H1 (cell line): ENCODE data around the gene NCOA6. TPM values are rescaled to one million over a fixed set of nuclear protein-coding genes. Genes with fewer than 3 reads are reported as not detected.

Experiments used
- CTCF ChIA-PET: fragments of 300-600 bp; sonication (Branson Sonifier 250); formaldehyde crosslinking; loops from one replicate; lab custom pipeline; 2021; ENCODE audit not compliant: partially characterized antibody; lab: Charles Lee
- POLR2A ChIA-PET: fragments of 300-600 bp; sonication (Branson Sonifier 250); formaldehyde crosslinking; loops from one replicate; lab custom pipeline; 2021; ENCODE audit warnings: inconsistent platforms; ENCODE audit not compliant: partially characterized antibody; lab: Charles Lee
- DNase-seq, 2 experiments: peaks; one replicate each; pipeline versions ENCODE4 v3.0.0 to v3.0.0-alpha.2; 2010 to 2022; ENCODE audit warnings: low spot score in 2 of 2, low read depth in 1 of 2, mixed read lengths in 1 of 2
- FAIRE-seq: peaks from 2 replicates; lab custom pipeline; 2011; peaks lifted over from hg19 to GRCh38; lab: Jason Lieb, UNC
- H2AFZ ChIP-seq: 2 replicates; pipeline ENCODE4 v1.8.1; 2012; ENCODE audit warnings: low read length, inconsistent platforms
- H2AK5ac ChIP-seq: 2 replicates; pipeline ENCODE4 v1.6.1; 2013; ENCODE audit warnings: low read depth, low read length
- H2BK120ac ChIP-seq: replicated peaks from 2 replicates; pipeline ENCODE3; 2013; ENCODE audit warnings: low read depth, low read length, inconsistent platforms
- H2BK12ac ChIP-seq: 2 replicates; pipeline ENCODE4 v1.6.1; 2013; ENCODE audit warnings: low read depth, low read length
- H2BK15ac ChIP-seq: 2 replicates; pipeline ENCODE4 v1.6.1; 2013; ENCODE audit warnings: low read length
- H2BK20ac ChIP-seq: 2 replicates; pipeline ENCODE4 v1.6.1; 2013; ENCODE audit warnings: low read length
- H2BK5ac ChIP-seq: 2 replicates; pipeline ENCODE4 v1.6.1; 2013; ENCODE audit warnings: low read depth, low read length
- H3K14ac ChIP-seq: 2 replicates; pipeline ENCODE4 v1.6.1; 2013; ENCODE audit warnings: inconsistent platforms; ENCODE audit not compliant: insufficient read length
- H3K18ac ChIP-seq: 2 replicates; pipeline ENCODE4 v1.6.1; 2013; ENCODE audit warnings: low read length; ENCODE audit errors: extremely low read depth
- H3K23ac ChIP-seq: 2 replicates; pipeline ENCODE4 v1.6.1; 2013; ENCODE audit warnings: inconsistent platforms; ENCODE audit not compliant: insufficient read length
- H3K23me2 ChIP-seq: 2 replicates; pipeline ENCODE4 v1.6.1; 2013; ENCODE audit warnings: low read depth, low read length
- H3K27ac ChIP-seq: 2 replicates; pipeline ENCODE4 v1.6.1; 2011; ENCODE audit warnings: low read depth, low read length, inconsistent platforms
- H3K27me3 ChIP-seq, 4 experiments: replicated peaks in 1 of 4; 1 replicate in 1 of 4; 2 replicates in 3 of 4; pipeline versions ENCODE4 v1.6.1 to v1.8.1; 2011 to 2013; ENCODE audit warnings: low read length in 3 of 4, mild to moderate bottlenecking in 3 of 4, inconsistent platforms in 2 of 4, mixed read lengths in 2 of 4, moderate library complexity in 1 of 4; ENCODE audit not compliant: control insufficient read depth in 3 of 4, insufficient read depth in 3 of 4; ENCODE audit errors: extremely low read depth in 1 of 4
- H3K36me3 ChIP-seq, 4 experiments: 2 replicates each; pipeline versions ENCODE4 v1.6.1 to v1.8.1; 2011 to 2013; ENCODE audit warnings: mild to moderate bottlenecking in 4 of 4, low read length in 3 of 4, moderate library complexity in 2 of 4, control low read depth in 1 of 4, inconsistent platforms in 1 of 4; ENCODE audit not compliant: insufficient read depth in 4 of 4, control insufficient read depth in 2 of 4
- H3K4ac ChIP-seq: replicated peaks from 2 replicates; pipeline ENCODE3; 2013; ENCODE audit warnings: low read length, low read depth, mixed read lengths, inconsistent platforms; ENCODE audit not compliant: insufficient read length
- H3K4me1 ChIP-seq, 4 experiments: replicated peaks in 1 of 4; 1 replicate in 1 of 4; 2 replicates in 3 of 4; pipeline versions ENCODE4 v1.6.1 to v1.8.1; 2011 to 2013; ENCODE audit warnings: low read length in 3 of 4, inconsistent platforms in 2 of 4, mixed read lengths in 1 of 4; ENCODE audit not compliant: insufficient read depth in 4 of 4, control insufficient read depth in 3 of 4
- H3K4me2 ChIP-seq, 2 experiments: 2 replicates each; pipeline versions ENCODE4 v1.6.1 to v1.8.1; 2011 to 2013; ENCODE audit warnings: low read depth in 2 of 2, low read length in 2 of 2, control low read depth in 1 of 2, inconsistent platforms in 1 of 2, mild to moderate bottlenecking in 1 of 2; ENCODE audit not compliant: insufficient read depth in 1 of 2
- H3K4me3 ChIP-seq, 4 experiments: fragments of 200-600, 300-600 bp in 1 of 4; sonication (generic), shearing (Covaris generic), sonication (Bioruptor Twin) in 1 of 4; 2 replicates each; pipeline versions ENCODE4 v1.5.1 to v1.8.1; 2011 to 2016; ENCODE audit warnings: low read length in 4 of 4, low read depth in 3 of 4, control low read depth in 2 of 4, inconsistent platforms in 2 of 4, mild to moderate bottlenecking in 2 of 4, mixed read lengths in 1 of 4, moderate library complexity in 1 of 4; ENCODE audit not compliant: insufficient read depth in 2 of 4; ENCODE audit errors: extremely low read depth in 1 of 4
- H3K56ac ChIP-seq: replicated peaks from 2 replicates; pipeline ENCODE3; 2013; ENCODE audit warnings: low read depth, mild to moderate bottlenecking, mixed read lengths, low read length, inconsistent platforms; ENCODE audit not compliant: insufficient read length
- H3K79me1 ChIP-seq: 2 replicates; pipeline ENCODE4 v1.6.1; 2013; ENCODE audit warnings: low read depth, low read length, control low read depth
- H3K79me2 ChIP-seq, 2 experiments: 2 replicates each; pipeline versions ENCODE4 v1.6.1 to v1.8.1; 2012 to 2013; ENCODE audit warnings: low read length in 2 of 2, mild to moderate bottlenecking in 2 of 2, inconsistent platforms in 1 of 2; ENCODE audit not compliant: insufficient read depth in 2 of 2, control insufficient read depth in 1 of 2
- H3K9ac ChIP-seq, 4 experiments: replicated peaks in 1 of 4; 1 replicate in 1 of 4; 2 replicates in 3 of 4; pipeline versions ENCODE4 v1.6.1 to v1.8.1; 2011 to 2013; ENCODE audit warnings: low read depth in 3 of 4, low read length in 3 of 4, control low read depth in 2 of 4, mild to moderate bottlenecking in 2 of 4, moderate library complexity in 2 of 4, inconsistent platforms in 1 of 4; ENCODE audit errors: extremely low read depth in 1 of 4
- H3K9me3 ChIP-seq, 2 experiments: 2 replicates each; pipeline versions ENCODE4 v1.6.1 to v1.8.1; 2012 to 2013; ENCODE audit warnings: mild to moderate bottlenecking in 2 of 2, moderate library complexity in 2 of 2, control low read depth in 1 of 2, inconsistent platforms in 1 of 2, low read depth in 1 of 2, low read length in 1 of 2, mixed read lengths in 1 of 2; ENCODE audit not compliant: insufficient read depth in 2 of 2
- H4K20me1 ChIP-seq, 2 experiments: replicated peaks in 1 of 2; 2 replicates each; pipeline versions ENCODE3 to v1.8.1; 2011 to 2013; ENCODE audit warnings: inconsistent platforms in 2 of 2, low read length in 2 of 2, mild to moderate bottlenecking in 1 of 2; ENCODE audit not compliant: insufficient read depth in 2 of 2, control insufficient read depth in 1 of 2
- H4K5ac ChIP-seq: 2 replicates; pipeline ENCODE4 v1.6.1; 2013; ENCODE audit warnings: low read length, low read depth, mixed read lengths, inconsistent platforms; ENCODE audit not compliant: insufficient read length
- H4K8ac ChIP-seq: 2 replicates; pipeline ENCODE4 v1.8.0; 2013; ENCODE audit warnings: mild to moderate bottlenecking, moderate library complexity, low read length, inconsistent platforms; ENCODE audit not compliant: insufficient read depth; ENCODE audit errors: extremely low read depth
- H4K91ac ChIP-seq: replicated peaks from 2 replicates; pipeline ENCODE3; 2013; ENCODE audit warnings: low read length, mixed read lengths, inconsistent platforms; ENCODE audit not compliant: insufficient read length
- ATF3 ChIP-seq: IDR thresholded peaks from 2 replicates; pipeline ENCODE4 v1.6.1; 2011; ENCODE audit warnings: low read depth, mild to moderate bottlenecking, low read length; ENCODE audit not compliant: insufficient read depth
- CHD2 ChIP-seq: IDR thresholded peaks from 2 replicates; pipeline ENCODE4 v1.6.1; 2012; ENCODE audit warnings: low read length, improper control_type of control experiment
- EP300 ChIP-seq, 2 experiments: IDR thresholded peaks; 1 replicate in 1 of 2; 2 replicates in 1 of 2; pipeline ENCODE4 v1.6.1; 2011 to 2012; ENCODE audit warnings: low read depth in 2 of 2, low read length in 2 of 2, mild to moderate bottlenecking in 2 of 2, borderline replicate concordance in 1 of 2, inconsistent platforms in 1 of 2, moderate library complexity in 1 of 2
- GTF2F1 ChIP-seq: IDR thresholded peaks from 2 replicates; pipeline ENCODE4 v1.6.1; 2012; ENCODE audit warnings: low read depth, low read length, improper control_type of control experiment, borderline replicate concordance
- HDAC2 ChIP-seq, 2 experiments: fragments of 300-600 bp in 1 of 2; sonication (generic) in 1 of 2; IDR thresholded peaks; 2 replicates each; pipeline ENCODE4 v1.6.1; 2011 to 2012; ENCODE audit warnings: low read depth in 2 of 2, low read length in 2 of 2, mild to moderate bottlenecking in 2 of 2, moderate library complexity in 2 of 2, borderline replicate concordance in 1 of 2, inconsistent platforms in 1 of 2
- JUND ChIP-seq: IDR thresholded peaks from 2 replicates; pipeline ENCODE4 v1.6.1; 2011; ENCODE audit warnings: mild to moderate bottlenecking, improper control_type of control experiment, low read length
- KDM4A ChIP-seq: IDR thresholded peaks from one replicate; pipeline ENCODE4 v1.7.1; 2012; ENCODE audit warnings: low read depth, mild to moderate bottlenecking, moderate library complexity, low read length, inconsistent platforms; ENCODE audit not compliant: severe bottlenecking
- KDM5A ChIP-seq: fragments of 200-600 bp; IDR thresholded peaks from 2 replicates; pipeline ENCODE4 v1.7.1; 2012; ENCODE audit warnings: mild to moderate bottlenecking, low read length, inconsistent platforms, mixed read lengths
- NANOG ChIP-seq: IDR thresholded peaks from 2 replicates; pipeline ENCODE4 v1.6.1; 2011; ENCODE audit warnings: low read length, low read depth, mild to moderate bottlenecking, inconsistent platforms; ENCODE audit not compliant: insufficient read depth, poor library complexity, severe bottlenecking
- POU5F1 ChIP-seq: IDR thresholded peaks from 2 replicates; pipeline ENCODE4 v1.6.1; 2011; ENCODE audit warnings: low read depth, mild to moderate bottlenecking, low read length, moderate library complexity
- SAP30 ChIP-seq: fragments of 300-600 bp; sonication (generic); IDR thresholded peaks from 2 replicates; pipeline ENCODE4 v1.7.1; 2012; ENCODE audit warnings: low read length, moderate library complexity, mild to moderate bottlenecking, inconsistent platforms; ENCODE audit not compliant: insufficient read depth, insufficient replicate concordance
- TAF7 ChIP-seq: optimal IDR thresholded peaks from 2 replicates; pipeline ENCODE3; 2011; ENCODE audit warnings: low read depth, mild to moderate bottlenecking, inconsistent platforms, low read length, moderate library complexity, borderline replicate concordance
- polyA plus RNA-seq, 7 experiments: library from polyadenylated mRNA; depleted of rRNA in 3 of 7; stranded (reverse) in 5 of 7; unstranded in 2 of 7; fragments of >200 nt in 5 of 7; fragments of 200-250 nt in 2 of 7; gene quantifications; 1 replicate in 5 of 7; 2 replicates in 1 of 7; 4 replicates in 1 of 7; pipeline versions ENCODE4 v1.2.1 to v1.2.3, GENCODE V29; 2011 to 2013; ENCODE audit warnings: missing spikeins in 2 of 7, mixed read lengths in 2 of 7
- total RNA-seq: library from RNA; stranded (reverse); fragmentation: NEBNext Ultra II Directional; extraction: Animal tissue kit (Norgen Biotek cat#: 25700); gene quantifications from 2 replicates; pipeline ENCODE4 v1.2.1, GENCODE V29; 2021

The NCOA6 gene
- total and polyA plus RNA-seq, 2 of the 8 experiments (the other 6 are each of a cell fraction or from before 2014, with no cell fraction given), result 9.0 to 9.5 TPM

DNA sequence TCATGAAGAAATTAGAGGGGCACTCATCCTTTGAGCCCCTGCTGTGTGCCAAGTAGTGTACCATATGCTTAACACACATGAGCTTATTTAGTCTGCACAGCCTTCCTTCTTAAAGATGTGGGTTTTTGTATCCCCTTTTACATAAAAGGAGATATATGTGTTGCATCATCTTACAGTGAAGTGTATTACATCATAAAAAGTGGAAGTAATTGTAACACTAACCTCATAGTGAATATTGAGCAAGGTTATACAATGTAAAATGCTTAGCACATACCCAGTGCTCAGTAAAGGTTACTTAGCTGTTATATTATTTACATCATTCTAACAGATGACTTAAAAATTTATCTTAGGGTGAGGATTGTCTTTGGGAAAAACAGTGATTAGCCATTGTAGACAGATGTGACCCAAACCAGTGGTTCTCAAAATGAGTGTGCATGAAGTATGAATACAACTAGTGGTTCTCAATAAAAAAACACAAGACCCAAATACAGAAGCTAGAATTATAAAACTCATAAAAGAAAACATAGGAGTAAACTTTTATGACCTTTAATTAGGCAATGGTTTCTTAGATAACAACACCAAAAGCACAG, 144.8 kb downstream of the NCOA6 start:
- no peak for DNase-seq
- no peak overlapping the region for H2BK12ac ChIP-seq
- H3K36me3 ChIP-seq, result no peaks in the 10 kb centered on the region
- CTCF ChIA-PET, result interaction anchor here (0.8 to 1.7 kb wide), 3 partner anchors 17 to 89 kb away, joined by 3 to 5 read pairs (median 3); no protein-coding TSS in a partner anchor
- H3K56ac ChIP-seq, result no peak overlapping the region
- H2BK15ac ChIP-seq, result no peak overlapping the region
- no peak overlapping the region for H2BK5ac ChIP-seq
- H3K79me1 ChIP-seq, result no peaks in the 10 kb centered on the region
- FAIRE-seq, result no peak
- H3K4me1 ChIP-seq, result no peaks in the 10 kb centered on the region
- H3K23ac ChIP-seq, result no peak overlapping the region
- H2BK20ac ChIP-seq, result no peak overlapping the region
- POLR2A ChIA-PET, result interaction anchor here (1.9 kb wide), 1 partner anchor 9 kb away, joined by 6 read pairs; no protein-coding TSS in a partner anchor
- H2BK120ac ChIP-seq, result no peak overlapping the region
- no peak overlapping the region for H2AK5ac ChIP-seq
- no peak overlapping the region for H3K4ac ChIP-seq
- peaks cover 0 to 4% of the 10 kb centered on the region in 2 experiments; a peak in 1 of 4 replicates for H3K79me2 ChIP-seq
- H3K23me2 ChIP-seq, result no peaks in the 10 kb centered on the region; the same call in 1 of the 2 replicates
- no peaks in the 10 kb centered on the region for H3K9me3 ChIP-seq
- H3K4me3 ChIP-seq, result no peak overlapping the region
- H3K27me3 ChIP-seq, result no peaks in the 10 kb centered on the region
- no peak overlapping the region for H3K14ac ChIP-seq
- H2AFZ ChIP-seq, result no peak overlapping the region
- H3K18ac ChIP-seq, result no peak overlapping the region
- no peak overlapping the region for H4K91ac ChIP-seq
- no peak overlapping the region for H3K27ac ChIP-seq
- H3K9ac ChIP-seq, result no peak overlapping the region
- H3K4me2 ChIP-seq, result no peak overlapping the region
- no peak overlapping the region for H4K8ac ChIP-seq
- no peak overlapping the region for H4K5ac ChIP-seq
- H4K20me1 ChIP-seq, result no peaks in the 10 kb centered on the region
- TF ChIP-seq EP300 (IDR thresholded peaks at IDR 0.05; ENCODE audit: borderline replicate concordance in 1 of 2, low read depth in 2 of 2, low read length in 2 of 2) (no peak), TAF7 (no peak), POU5F1 (no peak), CHD2 (no peak), NANOG (no peak), KDM5A (no peak), KDM4A (no peak), GTF2F1 (no peak), HDAC2 (IDR thresholded peaks at IDR 0.05; ENCODE audit: borderline replicate concordance in 1 of 2, low read depth in 2 of 2, low read length in 2 of 2) (no peak), ATF3 (no peak), JUND (no peak), SAP30 (no peak)
